Subcutaneous abdominal adipose tissue (tissue), 5 donors: ENCODE results near the gene SCAF4.

Experiments used
- H3K27ac ChIP-seq: one replicate; pipeline ENCODE4 v1.7.0; 2013; ENCODE audit warnings: low read depth, mild to moderate bottlenecking, inconsistent platforms, low read length, moderate library complexity
- H3K27me3 ChIP-seq, 5 donors: one replicate each; pipeline ENCODE4 v1.7.0; 2013; ENCODE audit warnings: low read length in 5 of 5, inconsistent platforms in 1 of 5; ENCODE audit not compliant: control insufficient read depth in 5 of 5, insufficient read depth in 4 of 5
- H3K36me3 ChIP-seq, 5 donors: one replicate each; pipeline ENCODE4 v1.7.0; 2013; ENCODE audit warnings: low read length in 5 of 5; ENCODE audit not compliant: control insufficient read depth in 5 of 5, insufficient read depth in 5 of 5
- H3K4me1 ChIP-seq, 5 donors: one replicate each; pipeline ENCODE4 v1.7.0; 2013; ENCODE audit warnings: low read length in 5 of 5, mild to moderate bottlenecking in 3 of 5, moderate library complexity in 1 of 5; ENCODE audit not compliant: control insufficient read depth in 5 of 5, insufficient read depth in 5 of 5
- H3K4me3 ChIP-seq, 5 donors: one replicate each; pipeline ENCODE4 v1.7.0; 2013; ENCODE audit warnings: low read length in 5 of 5, low read depth in 1 of 5
- H3K9ac ChIP-seq, 5 donors: one replicate each; pipeline ENCODE4 v1.7.0; 2013; ENCODE audit warnings: low read length in 5 of 5, mild to moderate bottlenecking in 4 of 5, moderate library complexity in 3 of 5
- H3K9me3 ChIP-seq, 5 donors: one replicate each; pipeline ENCODE4 v1.7.0; 2013; ENCODE audit warnings: low read length in 5 of 5; ENCODE audit not compliant: control insufficient read depth in 5 of 5
- donor health status: healthy.
- donor health status: healthy.
- donor health status: healthy.
- donor health status: healthy.
- donor health status: healthy.

SCAF4 gene

GRCh38 chr21:31716106-31716505 lies 15.8 kb downstream of the SCAF4 start:
- no peaks in the 10 kb centered on the region for H3K9me3 ChIP-seq
- H3K27ac ChIP-seq, result no peak overlapping the region
- no peaks in the 10 kb centered on the region for H3K27me3 ChIP-seq
- H3K4me1 ChIP-seq, result peaks cover 0 to 28% (median 12%) of the 10 kb centered on the region in 5 donors
- no peaks in the 10 kb centered on the region for H3K36me3 ChIP-seq
- H3K9ac ChIP-seq, result no peak overlapping the region
- no peak overlapping the region for H3K4me3 ChIP-seq

- Histone ChIP-seq H3K4me1 (peaks cover 0 to 36% (median 21%) of the 10 kb centered on the region in 5 donors), H3K9ac (no peak overlapping the region), H3K9me3 (no peaks in the 10 kb centered on the region), H3K4me3 (no peak overlapping the region), H3K27me3 (no peaks in the 10 kb centered on the region), H3K27ac (no peak overlapping the region), H3K36me3 (no peaks in the 10 kb centered on the region)
Measured at GRCh38 chr21:31714741-31715365, 17.1 kb downstream of the SCAF4 start.

- no peaks in the 10 kb centered on the region for H3K9me3 ChIP-seq
- H3K4me1 ChIP-seq, result peaks cover 0 to 36% (median 28%) of the 10 kb centered on the region in 5 donors
- no peak overlapping the region for H3K4me3 ChIP-seq
- H3K36me3 ChIP-seq, result no peaks in the 10 kb centered on the region
- peak overlapping the region; percentile 30 for H3K27ac ChIP-seq
- no peak overlapping the region for H3K9ac ChIP-seq
- H3K27me3 ChIP-seq, result no peaks in the 10 kb centered on the region
Measured at GRCh38 chr21:31713973-31714740, 17.8 kb downstream of the SCAF4 start.

- Histone ChIP-seq H3K9ac (peak overlapping the region in 1 of 5 donors; percentile 32), H3K36me3 (no peaks in the 10 kb centered on the region), H3K4me3 (no peak overlapping the region), H3K27me3 (no peaks in the 10 kb centered on the region), H3K27ac (no peak overlapping the region), H3K9me3 (no peaks in the 10 kb centered on the region), H3K4me1 (peaks cover 0 to 42% (median 33%) of the 10 kb centered on the region in 5 donors)
Measured at GRCh38 chr21:31713115-31713514, 18.8 kb downstream of the SCAF4 start.

- Histone ChIP-seq H3K9ac (no peak overlapping the region), H3K27me3 (no peaks in the 10 kb centered on the region), H3K36me3 (no peaks in the 10 kb centered on the region), H3K27ac (no peak overlapping the region), H3K4me1 (peaks cover 0 to 42% (median 33%) of the 10 kb centered on the region in 5 donors), H3K9me3 (no peaks in the 10 kb centered on the region), H3K4me3 (no peak overlapping the region)
Measured at GRCh38 chr21:31711745-31712285, 20.1 kb downstream of the SCAF4 start.

GRCh38 chr21:31711326-31711725 lies 20.6 kb downstream of the SCAF4 start:
- Histone ChIP-seq H3K27ac (no peak overlapping the region), H3K27me3 (no peaks in the 10 kb centered on the region), H3K36me3 (no peaks in the 10 kb centered on the region), H3K4me3 (no peak overlapping the region), H3K4me1 (peaks cover 0 to 42% (median 33%) of the 10 kb centered on the region in 5 donors), H3K9me3 (no peaks in the 10 kb centered on the region), H3K9ac (no peak overlapping the region)

- Histone ChIP-seq H3K36me3 (no peaks in the 10 kb centered on the region), H3K9me3 (no peaks in the 10 kb centered on the region), H3K4me3 (no peak overlapping the region), H3K4me1 (peaks cover 0 to 38% (median 31%) of the 10 kb centered on the region in 5 donors), H3K27ac (no peak overlapping the region), H3K27me3 (no peaks in the 10 kb centered on the region), H3K9ac (no peak overlapping the region)
Measured at GRCh38 chr21:31710586-31710985, 21.3 kb downstream of the SCAF4 start.

GRCh38 chr21:31708541-31708940 lies 23.4 kb downstream of the SCAF4 start:
- Histone ChIP-seq H3K4me1 (peaks cover 0 to 28% (median 24%) of the 10 kb centered on the region in 5 donors), H3K36me3 (peaks cover 0 to 2% (median 0%) of the 10 kb centered on the region in 5 donors), H3K9me3 (no peaks in the 10 kb centered on the region), H3K4me3 (no peak overlapping the region), H3K27me3 (no peaks in the 10 kb centered on the region), H3K27ac (no peak overlapping the region), H3K9ac (no peak overlapping the region)

- no peak overlapping the region for H3K9ac ChIP-seq
- H3K9me3 ChIP-seq, result no peaks in the 10 kb centered on the region
- H3K27me3 ChIP-seq, result no peaks in the 10 kb centered on the region
- no peak overlapping the region for H3K4me3 ChIP-seq
- peaks cover 0 to 9% (median 2%) of the 10 kb centered on the region in 5 donors for H3K36me3 ChIP-seq
- H3K27ac ChIP-seq, result no peak overlapping the region
- H3K4me1 ChIP-seq, result peaks cover 0 to 24% (median 20%) of the 10 kb centered on the region in 5 donors
Measured at GRCh38 chr21:31707499-31707898, 24.4 kb downstream of the SCAF4 start.

- Histone ChIP-seq H3K4me1 (peaks cover 0 to 24% (median 20%) of the 10 kb centered on the region in 5 donors), H3K9ac (no peak overlapping the region), H3K27me3 (no peaks in the 10 kb centered on the region), H3K4me3 (no peak overlapping the region), H3K27ac (no peak overlapping the region), H3K9me3 (no peaks in the 10 kb centered on the region), H3K36me3 (peaks cover 5 to 16% (median 7%) of the 10 kb centered on the region in 5 donors)
Measured at GRCh38 chr21:31706562-31706961, 25.4 kb downstream of the SCAF4 start.
